ENCODE data around the gene RAP1GAP2.

The RAP1GAP2 gene

GRCh38 chr17:2903193-2903974, 107.1 kb downstream of the RAP1GAP2 start:
- DNase-seq (ENCODE audit: insufficient read length, low spot score) = no peak

DNA sequence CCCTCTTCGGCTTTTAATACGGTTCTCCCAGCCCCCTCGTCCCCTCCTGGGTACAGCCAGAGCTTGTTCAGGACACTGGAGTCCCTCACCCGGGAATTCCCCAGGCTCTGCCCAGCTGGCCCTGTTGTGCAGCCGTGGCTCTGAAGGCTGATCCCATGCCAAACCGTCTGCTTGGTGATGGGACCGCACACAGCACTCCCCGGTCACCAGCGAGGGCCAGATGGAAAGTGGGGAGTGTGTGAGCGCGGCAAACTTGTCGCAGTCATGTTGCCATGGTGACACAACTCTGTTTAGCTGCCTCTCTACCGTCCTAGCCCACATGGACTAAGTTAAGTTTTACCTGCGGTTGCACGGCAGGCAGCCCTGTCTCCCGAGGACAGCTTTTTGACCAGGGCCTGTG, 107.9 kb downstream of the RAP1GAP2 start:
- no peak for TF ChIP-seq POLR2A (IDR thresholded peaks at IDR 0.05; ENCODE audit: low read depth, low read length)
- FAIRE-seq (no peak), DNase-seq (ENCODE audit: insufficient read length, low spot score) (no peak)

More at GRCh38 chr17:2903193-2903974, 107.1 kb downstream of the RAP1GAP2 start:
- FAIRE-seq = no peak
- no peak for TF ChIP-seq POLR2A (IDR thresholded peaks at IDR 0.05; ENCODE audit: low read depth, low read length)

- FAIRE-seq (no peak), DNase-seq (ENCODE audit: insufficient read length, low spot score) (no peak)
- TF ChIP-seq POLR2A (IDR thresholded peaks at IDR 0.05; ENCODE audit: low read depth, low read length) = no peak
Measured at GRCh38 chr17:2905269-2905668, 109.0 kb downstream of the RAP1GAP2 start.

DNA sequence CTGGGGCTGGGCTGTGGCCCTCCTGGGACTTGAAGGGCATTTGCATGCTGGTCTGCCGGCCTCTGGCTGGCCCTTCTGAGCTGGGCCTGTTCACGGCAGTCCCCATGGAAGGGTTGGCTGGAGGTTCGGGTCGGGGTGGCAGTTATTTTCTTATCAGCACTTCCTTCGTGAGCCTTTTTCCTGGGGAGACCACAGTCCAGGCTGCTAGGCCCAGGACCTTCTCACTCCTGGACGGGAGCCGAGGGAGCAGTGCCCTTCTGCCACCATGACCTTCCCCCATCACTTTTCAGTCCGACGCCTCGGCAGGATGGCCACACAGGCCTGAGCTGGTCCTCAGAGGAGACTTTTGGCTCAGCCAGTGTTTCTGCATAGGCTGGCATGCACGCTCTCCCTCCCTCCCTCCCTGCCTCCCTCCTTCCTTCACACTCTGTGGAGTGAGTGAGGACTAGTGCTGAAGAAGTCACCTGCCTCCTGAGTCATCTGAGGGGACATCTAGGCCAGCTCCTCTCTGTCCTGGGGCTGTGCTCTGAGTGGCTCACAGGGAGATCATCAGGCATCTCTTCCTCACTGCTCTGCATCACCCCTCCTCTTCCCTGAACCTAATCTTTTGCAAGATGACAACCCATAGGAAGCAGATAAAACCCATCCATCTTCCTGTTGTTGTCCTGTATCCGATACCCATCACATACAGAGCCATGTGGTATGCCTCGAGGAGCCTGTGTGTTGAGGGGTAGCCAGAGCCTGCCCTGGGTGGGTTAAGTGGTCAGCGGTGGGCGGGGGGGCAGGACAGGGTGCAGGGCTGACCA, 109.7 kb downstream of the RAP1GAP2 start:
- no peak for FAIRE-seq
- no peak for TF ChIP-seq POLR2A (IDR thresholded peaks at IDR 0.05; ENCODE audit: low read depth, low read length)
- no peak for DNase-seq (ENCODE audit: insufficient read length, low spot score)

GRCh38 chr17:2906901-2907300, 110.7 kb downstream of the RAP1GAP2 start:
- no peak for DNase-seq (ENCODE audit: insufficient read length, low spot score)

GRCh38 chr17:2909175-2909845, 113.1 kb downstream of the RAP1GAP2 start:
- FAIRE-seq = no peak
- no peak for DNase-seq (ENCODE audit: insufficient read length, low spot score)
- TF ChIP-seq POLR2A (IDR thresholded peaks at IDR 0.05; ENCODE audit: low read depth, low read length) = no peak

More at GRCh38 chr17:2906901-2907300, 110.7 kb downstream of the RAP1GAP2 start:
- no peak for TF ChIP-seq POLR2A (IDR thresholded peaks at IDR 0.05; ENCODE audit: low read depth, low read length)
- FAIRE-seq = no peak

DNA sequence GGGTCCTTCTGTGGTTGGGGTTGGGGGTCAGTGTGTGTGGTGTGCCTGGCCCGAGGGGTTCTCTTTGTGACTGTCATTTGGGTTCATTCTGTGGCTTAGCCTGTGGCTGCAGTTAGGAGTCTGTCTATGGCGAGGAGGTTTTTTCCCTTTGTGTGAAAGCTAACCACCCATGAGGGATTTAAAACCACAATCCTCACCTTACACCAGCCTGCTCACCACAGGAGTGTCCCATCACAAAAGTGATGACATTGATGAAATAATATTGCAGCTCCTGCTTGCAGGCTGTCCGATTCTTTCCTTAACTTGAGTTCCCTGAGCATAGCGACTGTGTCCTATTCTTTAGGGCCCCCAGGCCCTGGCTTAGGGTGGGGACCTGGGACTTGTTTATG, 113.6 kb downstream of the RAP1GAP2 start:
- DNase-seq (ENCODE audit: insufficient read length, low spot score) (no peak), FAIRE-seq (no peak)
- TF ChIP-seq POLR2A (IDR thresholded peaks at IDR 0.05; ENCODE audit: low read depth, low read length) = no peak

GRCh38 chr17:2911035-2911754, 115.0 kb downstream of the RAP1GAP2 start:
- FAIRE-seq = no peak
- TF ChIP-seq POLR2A (IDR thresholded peaks at IDR 0.05; ENCODE audit: low read depth, low read length) = no peak
- DNase-seq (ENCODE audit: insufficient read length, low spot score) = no peak

GRCh38 chr17:2911755-2912111, 115.5 kb downstream of the RAP1GAP2 start:
- DNase-seq (ENCODE audit: insufficient read length, low spot score) (no peak), FAIRE-seq (no peak)
- no peak for TF ChIP-seq POLR2A (IDR thresholded peaks at IDR 0.05; ENCODE audit: low read depth, low read length)

DNA sequence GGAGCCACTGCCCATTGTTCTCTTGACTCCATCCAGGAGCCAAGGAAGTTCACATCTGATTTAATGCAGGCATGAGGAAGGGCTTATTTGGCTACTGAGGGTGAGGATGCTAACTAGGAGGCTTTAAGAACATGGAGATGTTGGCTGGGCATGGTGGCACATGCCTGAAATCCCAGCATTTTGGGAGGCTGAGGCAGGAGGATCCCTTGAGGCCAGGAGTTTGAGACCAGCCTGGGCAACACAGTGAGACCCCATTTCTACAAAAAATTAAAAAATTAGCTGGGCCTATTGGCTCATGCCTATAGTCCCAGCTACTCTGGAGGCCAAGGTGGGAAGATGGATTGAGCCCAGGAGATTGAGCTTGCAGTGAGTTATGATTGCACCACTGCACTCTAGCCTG, 116.5 kb downstream of the RAP1GAP2 start:
- TF ChIP-seq POLR2A (IDR thresholded peaks at IDR 0.05; ENCODE audit: low read depth, low read length) = no peak
- DNase-seq (ENCODE audit: insufficient read length, low spot score) (no peak), FAIRE-seq (no peak)

GRCh38 chr17:2916461-2916860, 120.2 kb downstream of the RAP1GAP2 start:
- no peak for FAIRE-seq
- TF ChIP-seq POLR2A (IDR thresholded peaks at IDR 0.05; ENCODE audit: low read depth, low read length) = no peak
- DNase-seq (ENCODE audit: insufficient read length, low spot score) = no peak

DNA sequence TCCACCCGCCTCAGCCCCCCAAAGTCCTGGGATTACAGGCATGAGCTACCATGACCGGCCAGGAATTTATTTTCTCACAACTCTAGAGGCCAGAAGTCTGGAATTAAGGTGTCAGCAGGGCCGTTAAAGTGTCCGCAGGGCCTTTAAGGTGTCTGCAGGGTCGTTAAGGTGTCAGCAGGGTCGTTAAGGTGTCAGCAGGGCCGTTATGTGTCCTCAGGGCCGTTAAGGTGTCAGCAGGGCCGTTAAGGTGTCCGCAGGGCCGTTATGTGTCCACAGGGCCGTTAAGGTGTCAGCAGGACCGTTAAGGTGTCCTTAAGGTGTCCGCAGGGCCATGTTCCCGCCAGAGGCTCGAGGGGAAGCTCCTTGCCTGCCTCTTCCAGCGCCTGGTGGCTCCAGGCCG, 125.2 kb downstream of the RAP1GAP2 start:
- FAIRE-seq = no peak
- DNase-seq (ENCODE audit: insufficient read length, low spot score) = no peak
- TF ChIP-seq POLR2A (IDR thresholded peaks at IDR 0.05; ENCODE audit: low read depth, low read length) = no peak

DNA sequence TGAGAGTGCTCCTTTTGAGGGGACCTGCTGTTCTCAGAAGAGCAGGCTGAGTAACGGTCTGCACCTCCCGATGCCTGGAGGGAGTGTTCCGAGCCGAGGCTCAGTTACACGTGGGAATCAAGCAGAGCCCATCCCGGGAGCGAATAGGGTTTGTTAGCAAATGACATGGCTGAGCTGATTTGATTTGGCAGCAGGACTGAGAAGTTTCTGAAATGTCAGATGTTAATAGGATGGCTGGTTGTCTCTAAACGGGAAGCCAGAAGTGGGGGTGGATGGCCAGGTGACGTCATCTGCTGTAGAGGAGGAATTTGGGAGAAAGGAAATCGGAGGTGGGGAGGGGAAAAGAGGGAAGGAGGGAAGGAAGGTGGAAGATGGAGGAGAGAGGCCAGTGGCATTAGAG, 128.0 kb downstream of the RAP1GAP2 start:
- no peak for TF ChIP-seq POLR2A (IDR thresholded peaks at IDR 0.05; ENCODE audit: low read depth, low read length)
- FAIRE-seq = no peak
- no peak for DNase-seq (ENCODE audit: insufficient read length, low spot score)

GRCh38 chr17:2925011-2925410, 128.8 kb downstream of the RAP1GAP2 start:
- TF ChIP-seq POLR2A (IDR thresholded peaks at IDR 0.05; ENCODE audit: low read depth, low read length) = no peak
- FAIRE-seq (no peak), DNase-seq (ENCODE audit: insufficient read length, low spot score) (no peak)
